GM18507 (cell line): ENCODE measurements around the gene CDV3.

Source experiments
- DNase-seq: peaks from one replicate; pipeline ENCODE4 v3.0.0; 2011; ENCODE audit warnings: low read depth; ENCODE audit not compliant: insufficient read length; ENCODE audit errors: extremely low spot score
- FAIRE-seq: peaks from 2 replicates; lab custom pipeline; 2011; peaks lifted over from hg19 to GRCh38; lab: Jason Lieb, UNC

Gene CDV3

DNA sequence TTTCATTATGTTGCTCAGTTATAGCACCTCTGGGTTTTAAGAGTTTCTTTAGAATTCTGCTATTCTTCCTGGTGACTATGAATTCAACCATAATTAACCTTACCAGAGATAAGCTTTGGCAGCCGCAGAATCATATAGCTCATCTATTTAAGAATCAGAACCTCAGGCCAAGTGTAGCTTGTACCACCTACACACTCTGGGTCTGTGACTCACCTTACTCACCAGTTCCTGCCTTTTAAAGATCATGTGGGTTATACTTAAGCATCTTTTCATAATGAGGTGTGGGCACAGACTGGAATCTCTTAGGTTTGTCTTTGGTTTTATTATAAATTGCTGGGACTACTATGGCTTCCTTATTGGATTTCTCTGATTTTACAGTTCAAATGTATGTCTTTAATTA, 21.9 kb downstream of the CDV3 start:
- FAIRE-seq, result no peak

GRCh38 chr3:133598405-133598804, 24.9 kb downstream of the CDV3 start:
- no peak for FAIRE-seq
- DNase-seq, result no peak

More for the DNA sequence above, 21.9 kb downstream of the CDV3 start:
- DNase-seq, result no peak

DNA sequence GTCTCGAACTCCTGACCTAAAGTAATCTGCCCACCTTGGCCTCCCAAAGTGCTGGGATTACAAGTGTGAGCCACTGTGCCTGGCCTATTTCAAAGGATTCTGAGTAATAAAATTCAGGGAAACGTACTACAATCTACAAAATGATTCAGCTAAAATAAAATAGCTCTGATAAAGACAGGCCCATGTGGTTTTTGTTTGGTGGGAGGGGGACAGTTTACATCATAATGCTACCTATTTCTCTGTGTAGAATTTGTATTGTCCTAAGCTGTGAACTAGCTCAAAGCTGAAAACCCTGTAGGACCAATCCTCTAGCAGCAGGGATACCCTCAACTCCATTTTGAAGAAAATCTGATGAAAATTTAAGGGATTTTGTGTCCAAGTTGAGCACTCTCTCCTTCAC, 25.8 kb downstream of the CDV3 start:
- FAIRE-seq (no peak), DNase-seq (no peak)

DNA sequence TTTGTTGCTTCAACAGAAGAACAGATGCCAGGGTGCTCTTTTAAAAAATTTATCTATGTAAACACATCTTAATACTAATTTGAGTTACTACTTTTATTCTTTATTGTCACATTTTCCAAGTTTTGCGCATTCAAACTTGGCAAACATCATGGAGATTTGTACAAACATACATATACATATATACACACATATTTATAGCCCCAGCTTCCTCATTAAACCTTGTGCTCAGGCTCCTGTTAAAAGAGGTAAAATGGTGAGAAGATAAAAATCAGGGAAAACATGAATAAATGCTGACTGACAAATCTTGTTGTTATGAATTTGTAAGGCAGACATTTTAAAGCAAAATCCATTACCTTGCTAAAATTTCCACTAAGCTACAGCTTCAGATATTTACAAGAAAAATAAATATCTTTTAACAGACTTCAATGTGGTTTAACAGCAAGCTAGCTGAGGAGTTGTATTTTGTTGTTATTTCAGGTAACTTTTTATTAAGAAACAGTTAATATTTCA, 27.1 kb downstream of the CDV3 start:
- no peak for FAIRE-seq
- DNase-seq, result no peak

DNA sequence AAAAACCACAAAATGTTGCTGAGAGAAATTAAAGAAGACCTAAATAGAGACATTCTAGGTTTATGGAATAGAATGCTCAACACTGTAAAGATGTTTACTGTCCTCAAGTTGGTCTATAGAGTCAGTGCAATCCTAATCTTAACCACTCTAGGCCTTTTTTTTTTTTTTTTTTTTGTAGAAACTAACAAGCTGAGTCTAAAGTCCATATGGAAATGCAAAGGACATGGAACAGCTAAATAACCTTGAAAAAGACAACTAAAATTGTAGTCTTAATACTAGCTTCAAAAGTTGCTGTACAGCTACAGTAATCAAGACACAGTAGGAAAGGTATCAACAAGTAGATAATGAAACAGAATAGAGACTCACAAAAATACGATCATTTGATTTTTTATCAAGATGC, 32.9 kb downstream of the CDV3 start:
- no peak for FAIRE-seq
- no peak for DNase-seq

DNA sequence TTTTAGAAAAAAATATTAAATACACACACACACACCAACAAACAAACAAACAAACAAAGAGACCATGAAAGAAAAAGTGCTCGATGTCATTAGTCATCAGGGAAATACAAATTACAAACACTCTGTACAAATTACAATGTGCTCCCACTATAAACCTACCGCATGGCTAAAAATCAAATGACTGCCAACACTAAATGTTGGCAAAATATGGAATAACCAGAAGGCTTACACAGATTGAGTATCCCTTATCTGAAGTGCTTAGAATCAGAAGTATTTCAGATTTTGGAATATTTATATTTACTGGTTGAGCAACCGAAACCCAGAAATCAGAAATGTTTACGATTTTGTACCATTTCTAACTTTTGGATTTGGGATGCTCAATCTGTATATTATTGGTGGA, 33.4 kb downstream of the CDV3 start:
- no peak for FAIRE-seq

GRCh38 chr3:133607816-133608215, 34.3 kb downstream of the CDV3 start:
- DNase-seq (no peak), FAIRE-seq (peak; percentile 52)

More for the DNA sequence above, 33.4 kb downstream of the CDV3 start:
- DNase-seq, result no peak

DNA sequence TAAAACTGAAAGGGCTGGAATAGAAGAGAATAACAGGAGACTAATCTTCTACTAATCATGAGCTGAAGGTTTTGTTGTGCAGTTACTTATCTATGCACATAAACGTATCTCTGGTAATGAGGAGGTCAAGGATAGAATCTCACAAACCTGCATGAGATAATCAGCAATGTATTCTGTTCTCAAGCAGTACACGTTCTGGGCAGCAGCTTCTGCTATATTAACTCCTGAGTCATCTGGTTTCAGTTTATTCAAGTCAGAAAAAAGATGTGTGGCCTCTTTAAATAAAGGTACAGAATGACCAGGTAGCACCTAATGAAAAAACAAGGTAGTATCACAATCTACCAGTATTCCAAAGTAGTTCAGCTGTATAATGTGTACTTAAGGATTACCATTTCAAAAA, 34.9 kb downstream of the CDV3 start:
- FAIRE-seq, result no peak

DNA sequence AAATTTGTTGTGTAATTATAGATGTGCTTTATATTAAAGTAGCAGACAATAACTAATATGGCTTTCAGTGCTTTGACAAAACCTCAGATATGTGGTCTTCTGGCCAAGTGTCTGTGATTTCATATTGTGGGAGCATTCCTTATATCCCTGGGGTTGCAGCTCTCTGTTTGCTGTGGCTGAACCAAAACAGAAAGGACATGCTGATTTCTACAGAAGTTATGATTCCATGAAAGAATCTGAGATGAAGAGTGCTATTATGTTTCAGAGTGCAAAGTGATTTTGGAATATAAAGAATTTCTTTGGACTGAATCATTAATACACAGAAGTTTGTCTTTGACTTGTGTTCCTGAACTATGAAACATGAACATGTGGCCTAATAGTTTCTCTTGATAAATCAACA, 36.5 kb downstream of the CDV3 start:
- FAIRE-seq (no peak), DNase-seq (no peak)

More for the DNA sequence above, 34.9 kb downstream of the CDV3 start:
- no peak for DNase-seq

DNA sequence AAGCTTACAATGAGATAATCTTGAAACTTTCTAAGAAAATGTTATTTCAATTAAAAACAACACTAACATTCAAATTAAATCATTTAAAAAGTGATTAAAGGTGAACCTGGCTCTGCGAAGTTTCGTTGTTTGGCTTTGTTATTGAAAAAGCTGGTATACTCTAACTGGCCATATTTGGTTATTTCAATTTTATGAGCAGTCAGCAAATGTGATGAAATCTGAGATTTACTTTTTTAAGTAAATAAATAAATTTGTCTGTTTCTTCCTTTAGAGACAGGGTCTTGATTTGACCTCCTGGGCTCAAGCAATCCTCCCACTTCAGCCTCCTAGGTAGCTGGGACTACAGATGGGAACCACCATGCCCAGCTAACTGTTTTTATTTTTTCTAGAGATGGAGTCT, 38.0 kb downstream of the CDV3 start:
- no peak for FAIRE-seq
- DNase-seq, result no peak

- FAIRE-seq, result peak; percentile 99
Observed at GRCh38 chr3:133620066-133620784, 46.7 kb downstream of the CDV3 start.

GRCh38 chr3:133627789-133628188, 54.3 kb downstream of the CDV3 start:
- DNase-seq, result no peak

More at GRCh38 chr3:133620066-133620784, 46.7 kb downstream of the CDV3 start:
- peak; percentile 43 for DNase-seq

GRCh38 chr3:133629146-133629545, 55.7 kb downstream of the CDV3 start:
- DNase-seq, result no peak
- FAIRE-seq, result no peak

More at GRCh38 chr3:133627789-133628188, 54.3 kb downstream of the CDV3 start:
- FAIRE-seq, result no peak

GRCh38 chr3:133633439-133633838, 60.0 kb downstream of the CDV3 start:
- no peak for FAIRE-seq
- DNase-seq, result no peak
